Activated T-cell treated with anti-CD3 and anti-CD28 coated beads, Interleukin-2, amount 50 U/mL, for 48 hours (primary cell): ENCODE data around the gene NFIA.

Experiments used
- DNase-seq, 2 experiments: peaks; one replicate each; pipeline ENCODE4 v3.0.0-alpha.2; 2020

The NFIA gene

DNA sequence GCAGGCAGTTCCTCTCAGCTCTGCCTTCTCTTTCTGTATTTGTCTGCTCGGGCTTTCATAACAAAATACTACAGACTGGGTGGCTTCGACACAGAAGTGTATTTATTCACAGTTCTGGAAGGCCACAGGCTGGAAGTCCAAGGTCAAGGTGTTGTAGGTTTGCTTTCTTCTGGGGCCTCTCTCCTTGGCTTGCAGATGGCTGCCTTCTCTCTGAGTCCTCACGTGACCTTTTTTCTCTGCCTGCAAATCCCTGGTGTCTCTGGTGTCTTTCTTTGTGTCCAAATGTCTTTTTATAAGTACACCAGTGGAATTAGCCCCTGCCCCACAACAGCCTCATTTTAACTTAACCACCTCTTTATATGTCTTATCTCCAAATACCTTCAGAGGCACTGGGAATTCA is 392.6 kb downstream of the NFIA start:
- no peak for DNase-seq

GRCh38 chr1:61477301-61477700 is 394.9 kb downstream of the NFIA start:
- DNase-seq: no peak

GRCh38 chr1:61480273-61480935 is 398.0 kb downstream of the NFIA start:
- DNase-seq: no peak

GRCh38 chr1:61481315-61481715 is 399.0 kb downstream of the NFIA start:
- no peak for DNase-seq

DNA sequence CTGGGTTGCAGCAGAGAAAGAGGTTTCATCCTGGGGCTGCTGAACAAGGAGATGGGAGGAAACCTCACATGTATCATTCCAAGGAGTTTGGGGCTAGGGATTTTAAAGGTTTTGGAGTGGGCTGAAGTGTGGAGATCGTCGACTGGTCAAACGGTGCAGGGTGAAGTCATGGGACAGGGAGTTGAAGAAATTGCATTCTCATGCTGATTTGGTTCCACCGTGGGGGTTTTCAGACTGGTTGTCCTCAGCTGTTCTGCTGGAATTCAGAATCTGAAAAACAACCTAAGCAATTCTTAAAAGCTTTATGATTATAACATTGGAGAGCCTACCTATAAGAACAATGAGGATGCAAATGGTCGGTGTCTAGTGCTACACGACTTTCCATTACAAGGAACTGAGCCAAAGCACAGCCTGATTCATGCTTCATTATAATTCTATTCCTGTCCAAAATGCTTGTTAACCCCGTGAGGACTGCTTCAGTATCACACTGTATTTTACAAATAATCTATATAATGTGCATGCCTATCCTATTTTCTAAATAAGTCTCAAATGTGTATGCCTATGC is 399.9 kb downstream of the NFIA start:
- no peak for DNase-seq

DNA sequence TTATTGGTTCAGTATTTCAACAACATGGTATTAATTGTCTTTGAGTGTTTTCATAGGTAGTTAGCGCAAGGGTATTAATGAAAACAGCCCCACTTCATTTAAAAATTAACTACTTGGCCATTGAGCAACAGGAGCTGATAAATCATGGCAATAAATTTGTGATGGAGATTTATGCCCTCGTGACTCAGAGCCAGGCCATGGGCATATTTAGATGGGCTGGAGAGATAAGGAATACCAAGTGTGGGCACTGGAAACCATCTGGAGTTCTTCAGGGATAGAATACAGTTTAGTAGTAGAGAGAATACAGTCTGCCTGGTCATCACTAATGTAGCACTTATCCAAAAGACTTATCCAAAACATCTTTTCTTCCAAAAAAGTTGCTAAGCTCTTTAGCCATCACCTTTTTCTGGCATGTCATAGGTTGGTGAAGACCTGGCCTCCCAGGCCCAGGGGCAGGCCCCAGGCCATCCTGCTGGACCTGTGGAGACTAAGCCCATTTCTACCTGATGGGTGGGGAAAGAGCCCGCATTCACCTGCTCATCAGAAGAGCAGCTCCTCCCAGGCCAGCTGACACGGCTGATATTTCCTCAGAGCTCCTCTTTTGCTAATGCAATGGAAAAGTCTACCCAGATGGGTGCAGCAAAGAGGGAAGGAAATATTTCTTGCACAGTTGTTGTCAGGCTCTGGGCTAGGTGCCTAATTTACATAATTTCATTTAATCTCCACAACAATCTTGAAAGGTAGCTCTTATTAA is 404.6 kb downstream of the NFIA start:
- DNase-seq: no peak

- DNase-seq: no peak
Measured at GRCh38 chr1:61487801-61488200, 405.4 kb downstream of the NFIA start.

DNA sequence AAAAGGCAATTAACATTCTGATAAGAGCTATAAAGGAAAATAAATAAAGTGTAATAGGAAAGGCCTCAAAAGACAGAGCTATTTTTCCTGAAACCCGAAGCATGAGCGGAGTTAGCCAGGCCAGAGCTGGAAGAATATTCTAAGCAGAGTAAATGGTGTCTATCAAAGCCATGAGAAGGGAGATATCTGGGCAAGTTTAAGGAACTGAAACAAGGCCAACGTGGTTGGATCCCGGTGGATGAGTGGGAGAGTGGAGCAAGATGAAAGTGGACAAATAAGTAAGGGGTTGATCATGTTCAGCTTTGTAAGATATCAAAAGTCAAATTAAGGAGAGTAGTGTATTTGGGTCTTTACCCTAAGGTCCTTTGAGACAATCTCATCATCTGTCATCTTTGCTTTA is 408.6 kb downstream of the NFIA start:
- no peak for DNase-seq

- DNase-seq: no peak
Measured at GRCh38 chr1:61491497-61491896, 409.1 kb downstream of the NFIA start.

DNA sequence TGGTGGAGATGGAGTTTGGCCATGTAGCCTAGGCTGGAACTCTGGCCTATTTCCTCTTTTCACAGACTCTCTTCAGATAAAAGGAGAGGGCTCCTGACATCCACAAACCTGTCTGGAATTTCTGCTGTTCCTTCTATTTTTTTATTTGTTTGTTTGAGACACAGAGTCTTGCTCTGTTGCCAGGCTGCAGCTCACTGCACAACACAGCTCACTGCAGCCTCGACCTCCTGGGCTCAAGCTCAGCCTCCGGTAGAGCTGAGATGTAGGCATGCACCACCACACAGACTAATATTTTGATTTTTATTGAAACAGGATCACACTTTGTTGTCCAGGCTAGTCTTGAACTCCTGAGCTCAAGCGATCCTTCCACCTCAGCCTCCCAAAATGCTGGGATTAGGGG is 411.6 kb downstream of the NFIA start:
- no peak for DNase-seq

DNA sequence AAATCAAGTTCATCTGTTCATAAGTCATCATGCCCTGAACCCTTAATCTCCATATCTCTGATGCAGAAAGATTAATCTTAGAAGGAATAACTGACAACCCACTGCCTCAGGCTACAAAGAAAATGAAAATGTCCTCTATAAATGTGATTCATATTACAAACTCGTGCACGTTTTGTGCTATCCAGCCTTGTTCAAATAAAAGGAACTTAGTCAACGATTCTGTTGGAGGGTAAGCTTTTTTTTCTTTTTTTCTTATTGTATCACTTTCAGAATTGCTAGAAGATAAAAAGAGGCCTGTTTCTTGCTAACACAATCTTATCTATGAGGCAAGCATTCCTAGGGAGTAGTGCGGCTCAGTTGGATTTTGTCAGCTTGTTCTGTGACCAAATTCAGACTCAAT is 414.1 kb downstream of the NFIA start:
- DNase-seq: no peak

DNA sequence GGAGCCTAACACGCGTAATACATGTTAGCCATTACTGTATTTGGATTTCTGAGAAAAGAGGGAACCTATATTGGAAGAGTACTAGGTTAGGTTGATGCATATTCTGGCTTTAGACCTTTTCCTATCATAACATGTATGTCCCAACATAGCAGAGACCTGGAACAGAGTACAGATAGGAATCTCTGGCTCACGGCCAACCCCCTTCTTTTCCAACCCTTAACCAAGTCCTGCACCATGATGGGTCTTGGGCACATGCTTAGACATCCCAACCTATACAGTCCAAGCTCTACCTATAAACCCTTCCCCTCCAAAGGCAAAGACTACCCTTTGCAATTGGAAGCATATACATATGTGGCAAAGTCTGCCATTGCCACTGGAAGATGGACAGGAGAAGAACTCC is 414.7 kb downstream of the NFIA start:
- no peak for DNase-seq

DNA sequence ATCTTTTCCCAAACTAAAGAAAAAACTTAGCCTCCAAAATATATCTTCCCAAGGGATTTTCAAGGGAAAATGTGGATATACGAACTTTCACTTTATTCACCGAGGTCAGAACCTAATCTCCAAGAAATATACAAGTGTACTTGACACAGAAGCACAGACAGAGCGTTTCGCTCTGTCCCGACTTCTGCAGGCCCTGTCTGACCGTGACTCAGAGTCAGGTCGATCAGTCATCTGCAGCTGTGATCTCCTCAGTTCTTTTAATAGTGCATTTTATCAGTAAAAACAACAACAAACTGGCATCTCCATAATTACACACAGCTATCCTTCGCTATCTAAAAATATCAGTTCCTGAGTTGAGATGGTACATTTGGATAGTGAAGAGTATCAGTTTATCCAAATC is 416.0 kb downstream of the NFIA start:
- DNase-seq: no peak

DNA sequence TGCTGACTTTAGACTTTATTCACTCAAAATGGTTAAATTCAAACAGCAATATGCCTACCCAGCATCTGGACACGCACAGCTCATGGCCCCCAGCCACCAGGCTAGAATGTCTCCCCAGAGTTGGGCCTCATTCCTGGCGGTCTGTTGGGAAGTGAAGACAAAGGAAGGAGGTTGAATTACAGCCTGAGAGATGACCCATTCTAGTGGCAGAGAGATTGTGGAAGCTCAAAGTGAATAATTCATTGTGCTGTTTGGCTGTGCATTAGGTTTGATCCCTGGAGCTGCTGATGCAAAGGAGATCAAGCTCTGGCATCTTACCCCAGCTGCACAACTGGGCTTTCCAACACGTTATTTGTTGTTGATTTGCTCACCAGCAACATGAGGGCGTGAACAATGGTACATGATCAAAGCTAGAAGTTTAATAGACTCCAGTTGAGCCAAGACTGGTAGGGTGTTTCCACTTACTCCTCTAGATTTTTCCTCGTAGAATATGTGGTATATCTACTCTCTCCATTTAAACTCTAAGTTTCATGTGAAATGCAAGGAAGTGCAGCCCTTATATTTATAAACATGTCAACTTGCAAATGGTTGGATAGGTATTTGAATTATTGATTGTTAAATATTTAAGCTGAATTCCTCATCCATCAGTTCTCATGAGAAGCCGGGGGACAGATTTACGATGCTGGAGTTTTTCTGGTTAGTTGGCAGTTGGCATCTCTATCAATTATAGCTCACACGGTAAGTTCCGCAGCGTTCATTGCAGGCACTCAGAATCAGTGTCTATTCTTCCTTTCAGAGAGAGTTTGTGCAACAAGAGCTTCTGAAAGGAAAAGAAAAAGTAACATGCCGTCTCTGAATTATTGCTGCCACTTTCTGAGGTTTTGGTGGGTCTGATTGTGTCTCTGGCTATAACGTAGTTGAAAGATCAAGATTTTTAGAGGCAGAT is 419.9 kb downstream of the NFIA start:
- no peak for DNase-seq

DNA sequence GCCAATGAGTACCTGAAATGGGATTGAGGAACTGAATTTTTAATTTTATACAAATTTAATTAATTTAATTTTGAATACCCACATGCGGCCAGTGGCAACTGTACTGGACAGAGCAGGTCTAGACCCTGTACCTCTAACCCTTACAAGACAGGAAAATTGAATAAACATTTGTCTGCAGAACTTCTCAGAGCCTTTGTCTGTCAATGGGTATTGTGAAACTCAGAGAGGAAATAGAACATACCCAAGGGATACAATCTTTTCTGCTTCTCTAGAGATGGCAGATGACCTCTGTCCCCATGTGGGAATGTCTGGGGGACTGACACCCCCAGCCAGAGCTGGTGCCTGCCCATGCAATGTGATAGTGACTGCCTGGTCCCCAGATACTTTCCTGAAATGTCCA is 421.9 kb downstream of the NFIA start:
- no peak for DNase-seq

DNA sequence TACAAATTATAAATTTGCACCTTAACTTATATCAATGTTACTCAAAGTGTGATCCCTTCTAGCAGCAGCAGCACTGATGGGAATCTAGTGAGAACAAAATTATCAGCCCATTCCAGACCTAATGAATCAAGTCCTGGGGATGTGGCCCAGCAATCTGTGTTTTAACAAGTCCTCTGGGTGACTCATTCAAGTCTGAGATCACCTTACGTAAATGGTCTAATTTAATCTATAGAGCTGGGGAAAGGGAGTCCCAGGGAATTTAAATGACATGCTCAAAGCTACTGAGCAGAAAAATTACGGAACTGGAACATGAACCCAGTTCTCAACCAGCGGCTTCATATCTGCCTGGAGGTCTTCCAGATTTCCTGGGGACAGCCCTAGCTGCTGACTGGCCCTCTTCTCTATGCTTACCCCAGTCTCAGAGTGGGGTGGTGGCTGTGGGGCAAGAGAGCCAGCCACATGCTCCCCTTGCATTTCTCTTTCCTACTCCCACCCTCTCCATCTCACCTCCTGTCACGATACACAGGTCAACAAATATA is 422.6 kb downstream of the NFIA start:
- no peak for DNase-seq

DNA sequence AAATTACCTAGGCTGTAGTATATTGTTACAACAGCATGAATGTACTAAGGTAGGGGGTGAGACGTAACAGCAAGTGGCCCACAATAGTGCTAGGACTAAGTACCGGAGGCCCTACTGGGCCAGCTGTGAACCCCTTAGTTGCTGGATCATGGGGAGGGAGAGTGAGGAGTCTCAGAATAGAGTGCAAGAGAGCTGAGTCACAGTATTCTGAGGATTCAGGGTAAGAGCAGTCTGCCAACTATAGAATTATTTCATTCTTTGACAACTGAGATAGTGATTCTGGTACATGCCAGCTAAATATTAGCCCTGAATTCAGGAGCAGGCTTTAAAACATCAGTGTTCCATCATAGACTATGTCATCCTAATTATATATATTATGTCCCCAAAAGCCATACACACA is 423.9 kb downstream of the NFIA start:
- no peak for DNase-seq

GRCh38 chr1:61506944-61507500 is 424.7 kb downstream of the NFIA start:
- no peak for DNase-seq
